ENCODE data around the gene PLA2G2F.

PLA2G2F gene, protein sequence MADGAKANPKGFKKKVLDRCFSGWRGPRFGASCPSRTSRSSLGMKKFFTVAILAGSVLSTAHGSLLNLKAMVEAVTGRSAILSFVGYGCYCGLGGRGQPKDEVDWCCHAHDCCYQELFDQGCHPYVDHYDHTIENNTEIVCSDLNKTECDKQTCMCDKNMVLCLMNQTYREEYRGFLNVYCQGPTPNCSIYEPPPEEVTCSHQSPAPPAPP

DNA sequence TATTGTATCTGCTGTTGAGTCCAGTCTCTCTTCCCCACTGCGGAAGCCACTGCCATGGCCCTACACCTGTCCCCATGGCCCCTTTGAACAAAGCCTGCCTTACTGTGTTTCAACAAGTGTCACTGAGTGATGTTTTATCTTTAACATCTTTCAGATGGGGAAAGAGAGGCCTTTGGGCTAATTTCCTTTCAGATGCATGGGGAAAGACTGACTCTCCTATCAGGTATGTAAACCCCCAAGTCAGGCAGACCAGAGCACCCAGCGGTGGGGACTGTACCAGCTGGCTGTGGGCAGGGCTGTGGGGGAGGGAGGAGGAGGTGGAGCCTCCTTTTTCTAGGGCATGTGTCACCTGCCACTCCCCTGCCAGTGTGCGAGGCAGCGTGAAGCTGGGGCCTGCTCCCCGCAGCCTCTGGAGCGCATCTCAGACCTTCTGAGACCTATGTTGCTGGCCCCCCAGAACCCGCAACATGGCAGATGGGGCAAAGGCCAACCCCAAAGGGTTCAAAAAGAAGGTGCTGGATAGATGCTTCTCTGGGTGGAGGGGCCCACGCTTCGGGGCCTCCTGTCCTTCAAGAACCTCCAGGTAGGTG is at the start of gene PLA2G2F:
TSS of gene PLA2G2F (plus strand) at position 363 of the 590 bp plus-strand sequence. CDS start at position 468, 105 bp downstream.
- DNase-seq (ENCODE audit: low read depth): no peak

DNA sequence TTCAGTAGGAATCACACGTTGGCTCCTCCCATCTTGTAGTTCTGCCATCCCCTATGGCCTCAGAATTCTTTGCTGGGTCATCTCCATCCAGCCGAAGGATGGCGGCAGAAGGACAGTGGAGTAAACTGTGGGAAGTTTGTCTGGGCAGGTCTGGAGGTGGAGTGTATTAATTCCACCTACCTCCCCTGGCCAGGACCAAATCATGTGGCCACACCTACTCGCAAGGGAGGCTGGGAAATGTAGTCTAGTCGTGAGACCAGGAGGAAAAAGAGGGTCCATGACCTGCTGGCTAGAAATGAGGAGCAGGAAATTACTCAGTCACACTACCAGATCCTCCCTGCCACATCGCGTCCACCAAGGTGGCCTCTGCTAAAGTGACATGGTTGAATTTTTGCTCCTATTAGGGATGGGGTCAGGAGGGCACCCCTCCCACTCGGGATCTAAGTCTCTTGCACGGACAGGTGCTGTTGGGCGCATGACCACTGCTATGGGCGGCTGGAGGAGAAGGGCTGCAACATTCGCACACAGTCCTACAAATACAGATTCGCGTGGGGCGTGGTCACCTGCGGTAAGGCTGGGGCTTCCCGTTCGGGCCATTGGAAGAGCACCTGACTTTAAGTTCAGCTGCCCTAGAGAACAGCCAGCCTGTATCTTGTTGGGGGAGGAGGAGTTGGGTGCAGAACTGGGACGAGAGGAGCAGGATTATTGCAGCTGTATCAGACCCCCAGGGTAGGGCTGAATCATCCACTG is 49.6 kb upstream of the PLA2G2F start:
- DNase-seq (ENCODE audit: low read depth): no peak

DNA sequence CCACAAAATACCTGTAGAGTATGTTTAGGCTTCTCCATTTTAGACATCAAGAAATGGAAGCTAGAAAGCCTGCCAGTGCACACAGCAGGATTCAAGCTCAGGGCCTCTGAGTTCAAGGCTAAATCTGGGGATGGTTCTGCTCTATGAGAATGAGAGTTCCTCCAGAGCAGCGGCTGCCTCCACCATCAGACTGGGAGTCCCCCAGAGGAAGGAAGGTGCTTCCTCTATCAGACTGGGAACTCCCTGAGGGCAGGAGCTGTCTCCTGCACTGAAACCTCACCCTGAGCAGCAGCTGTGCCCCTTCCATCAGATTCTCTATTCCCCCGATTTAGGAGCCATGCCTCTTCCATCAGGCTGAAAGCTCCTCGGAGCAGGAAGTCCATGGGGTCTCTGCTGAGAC is 49.0 kb upstream of the PLA2G2F start:
- DNase-seq (ENCODE audit: low read depth): no peak

DNA sequence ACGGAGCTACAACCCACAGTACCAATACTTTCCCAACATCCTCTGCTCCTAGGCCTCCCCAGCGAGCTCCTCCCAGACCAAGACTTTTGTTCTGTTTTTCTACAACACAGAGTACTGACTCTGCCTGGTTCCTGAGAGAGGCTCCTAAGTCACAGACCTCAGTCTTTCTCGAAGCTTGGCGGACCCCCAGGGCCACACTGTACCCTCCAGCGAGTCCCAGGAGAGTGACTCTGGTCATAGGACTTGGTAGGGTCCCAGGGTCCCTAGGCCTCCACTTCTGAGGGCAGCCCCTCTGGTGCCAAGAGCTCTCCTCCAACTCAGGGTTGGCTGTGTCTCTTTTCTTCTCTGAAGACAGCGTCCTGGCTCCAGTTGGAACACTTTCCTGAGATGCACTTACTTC is 48.5 kb upstream of the PLA2G2F start:
- DNase-seq (ENCODE audit: low read depth): no peak

DNA sequence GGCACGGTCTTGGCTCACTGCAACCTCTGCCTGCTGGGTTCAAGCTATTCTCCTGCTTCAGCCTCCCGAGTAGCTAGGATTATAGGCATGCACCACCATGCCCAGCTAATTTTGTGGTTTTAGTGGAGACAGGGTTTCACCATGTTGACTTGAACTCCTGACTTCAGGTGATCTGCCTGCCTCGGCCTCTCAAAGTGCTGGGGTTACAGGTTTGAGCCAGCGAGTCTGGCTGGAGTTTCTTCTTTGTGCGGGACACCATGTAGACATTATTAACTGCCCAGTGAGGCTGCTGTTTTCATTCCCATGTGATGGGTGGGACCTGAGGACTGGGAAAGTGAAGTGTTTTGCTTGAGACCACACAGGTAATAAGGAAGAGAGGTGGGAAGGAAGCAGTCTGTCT is 45.8 kb upstream of the PLA2G2F start:
- no peak for DNase-seq (ENCODE audit: low read depth)

DNA sequence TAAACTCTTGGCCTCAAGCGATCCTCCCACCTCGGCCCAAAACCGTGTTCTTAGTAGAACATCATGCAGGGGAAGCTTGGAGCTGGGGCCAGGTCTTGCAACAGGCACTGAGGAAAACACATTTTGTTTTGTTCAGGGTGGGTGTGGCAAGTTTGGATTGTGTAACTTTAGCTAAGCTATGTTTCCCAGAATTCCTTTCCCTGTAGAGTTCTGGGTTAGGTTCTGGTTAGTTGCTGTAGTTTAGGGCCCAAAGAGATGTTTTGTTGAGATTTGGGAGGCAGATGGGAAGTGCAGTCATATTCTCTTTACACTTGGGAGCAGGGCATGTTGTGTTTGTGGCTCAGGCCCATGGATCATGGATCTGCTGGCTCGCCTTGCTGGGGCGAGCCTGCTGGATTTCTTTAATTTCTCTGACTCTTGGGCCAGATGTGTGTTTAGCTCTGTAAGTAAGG is 45.2 kb upstream of the PLA2G2F start:
- DNase-seq (ENCODE audit: low read depth): no peak

DNA sequence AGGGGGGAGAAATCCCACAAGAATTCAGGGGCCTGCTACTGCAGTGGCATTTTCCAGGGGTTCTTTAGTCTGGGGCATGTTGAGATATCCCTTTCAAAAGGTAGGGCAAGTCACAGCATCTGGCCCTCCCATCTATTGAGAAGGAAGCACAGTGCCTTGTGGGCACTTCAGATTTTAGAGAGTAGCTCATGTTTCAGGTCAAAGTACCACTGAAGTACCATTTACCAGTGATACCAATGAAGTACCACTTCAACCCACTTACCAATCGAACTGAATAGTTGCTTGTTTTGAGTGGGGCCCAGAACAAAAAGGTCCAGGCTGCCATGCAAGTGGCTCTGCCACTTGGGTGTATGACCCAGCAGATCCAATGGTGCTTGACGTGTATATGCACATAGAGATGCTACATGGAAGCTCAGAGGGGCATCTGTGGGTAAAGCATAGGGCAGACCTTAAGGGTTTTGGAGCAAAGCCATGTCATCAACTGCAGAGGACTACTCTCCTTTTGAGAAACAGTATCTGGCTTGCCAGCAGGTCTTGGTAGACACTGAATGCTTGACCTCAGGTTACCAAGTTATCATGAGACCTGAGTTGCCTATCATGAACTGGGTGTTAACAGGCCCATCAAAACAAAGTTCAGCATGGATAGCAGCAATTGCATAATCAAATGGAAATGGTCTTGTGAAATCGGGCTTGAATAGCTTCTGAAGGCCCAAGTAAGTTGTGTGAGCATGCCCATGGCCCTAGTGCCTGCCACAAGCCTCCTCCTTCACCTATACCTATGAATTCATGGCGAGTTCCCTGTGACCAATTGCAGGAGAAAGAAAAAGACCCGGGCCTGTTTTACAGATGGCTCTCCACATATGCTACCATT is 43.3 kb upstream of the PLA2G2F start:
- no peak for DNase-seq (ENCODE audit: low read depth)

DNA sequence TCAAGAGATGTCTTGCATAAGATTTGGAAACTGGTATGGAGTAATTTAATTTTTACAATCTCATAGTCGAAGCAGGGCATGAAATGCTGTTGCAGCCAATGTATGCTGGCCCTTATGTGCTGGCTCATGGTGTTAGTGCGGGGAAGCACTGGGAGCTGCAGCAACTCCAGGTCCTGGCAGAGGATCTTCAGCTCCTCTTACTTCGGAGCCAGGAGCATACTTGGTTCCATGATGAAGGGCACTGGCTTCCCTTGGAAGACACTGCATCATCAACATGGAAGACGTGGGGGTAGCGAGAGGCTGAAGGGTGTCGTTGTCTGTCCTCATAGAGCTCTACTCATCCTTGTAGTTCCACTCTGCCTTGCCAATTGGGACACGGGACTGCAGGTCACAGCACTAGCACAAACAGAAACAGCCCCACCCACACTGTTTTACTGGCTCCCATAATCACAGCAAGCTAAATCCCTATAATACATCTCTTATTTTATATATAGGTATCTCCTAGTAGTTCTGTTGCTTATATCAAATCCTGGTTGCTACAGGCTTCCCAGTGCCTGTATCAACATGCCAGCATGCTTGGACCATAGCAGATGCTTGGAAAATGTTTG is 42.2 kb upstream of the PLA2G2F start:
- no peak for DNase-seq (ENCODE audit: low read depth)

DNA sequence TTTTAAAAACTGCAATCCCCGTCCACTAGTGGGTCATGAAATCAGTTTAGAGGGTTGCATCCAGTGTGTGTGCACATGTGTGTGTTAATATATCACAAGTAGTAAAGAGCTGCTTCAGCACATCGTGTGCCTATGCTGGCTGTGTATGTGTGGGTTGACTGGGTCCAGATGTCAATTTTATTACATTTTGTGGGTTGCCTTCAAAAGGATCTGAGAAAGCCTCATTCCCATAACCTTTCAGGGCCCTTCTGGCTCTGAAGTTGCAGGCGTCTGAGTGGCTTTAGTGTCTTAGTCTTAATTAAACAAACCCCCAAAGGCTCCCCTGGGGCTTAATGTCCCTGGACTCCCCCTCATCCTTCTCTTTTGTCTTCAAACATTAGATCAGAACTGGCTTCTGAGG is 39.6 kb upstream of the PLA2G2F start:
- no peak for DNase-seq (ENCODE audit: low read depth)

DNA sequence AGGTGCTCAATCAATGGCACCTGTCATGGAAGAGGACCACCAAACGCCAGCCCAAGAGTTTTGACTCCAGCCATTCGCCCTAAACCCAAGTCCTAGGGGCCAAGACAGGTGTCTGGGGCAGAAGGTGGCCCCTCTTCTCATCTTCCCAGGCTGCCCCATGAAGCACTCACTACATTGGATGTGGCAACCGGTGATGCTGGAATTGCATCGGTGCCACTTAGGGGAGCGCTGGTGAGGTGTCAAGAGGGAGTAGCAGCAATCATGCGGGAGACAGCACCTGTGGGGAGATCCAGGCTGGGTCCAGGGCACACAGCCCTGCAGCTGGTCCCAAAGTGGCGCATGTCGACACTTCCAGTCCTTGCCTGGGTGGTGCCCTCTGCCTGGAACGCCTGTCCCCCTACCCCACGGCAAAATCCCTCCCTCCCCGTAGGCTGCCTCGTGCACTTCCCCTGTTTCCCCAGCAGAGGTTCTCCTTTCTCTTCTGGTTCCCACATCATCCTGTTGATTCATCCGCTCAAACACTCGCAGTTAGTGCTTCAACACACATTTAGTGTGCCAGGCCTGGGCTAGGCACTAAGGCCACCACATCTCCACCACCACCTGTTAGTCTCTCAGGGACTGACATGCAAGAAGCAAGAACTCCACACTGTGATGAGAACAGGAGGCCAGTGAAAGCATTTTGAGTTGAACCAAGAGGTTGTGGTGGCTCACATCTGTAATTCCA is 38.3 kb upstream of the PLA2G2F start:
- DNase-seq (ENCODE audit: low read depth): peak; percentile 14

DNA sequence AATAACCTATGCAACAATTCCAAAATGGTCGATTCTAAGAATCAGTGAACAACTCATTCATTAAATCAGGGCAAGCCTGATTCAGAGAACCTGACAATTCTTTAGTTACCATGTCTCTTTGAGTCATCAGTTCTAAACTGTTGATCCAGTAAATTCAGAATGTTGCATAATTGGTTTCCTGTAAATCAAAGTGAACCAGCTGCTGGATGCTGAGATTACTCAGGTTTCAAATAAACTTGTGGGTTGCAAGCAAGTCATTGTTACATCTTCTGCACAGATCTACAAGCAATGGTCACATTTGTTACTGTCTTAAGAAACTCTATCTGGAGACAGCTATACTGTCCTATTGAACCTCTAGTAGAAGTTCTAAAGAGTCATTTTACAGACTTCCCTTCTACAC is 36.2 kb upstream of the PLA2G2F start:
- DNase-seq (ENCODE audit: low read depth): peak; percentile 42

DNA sequence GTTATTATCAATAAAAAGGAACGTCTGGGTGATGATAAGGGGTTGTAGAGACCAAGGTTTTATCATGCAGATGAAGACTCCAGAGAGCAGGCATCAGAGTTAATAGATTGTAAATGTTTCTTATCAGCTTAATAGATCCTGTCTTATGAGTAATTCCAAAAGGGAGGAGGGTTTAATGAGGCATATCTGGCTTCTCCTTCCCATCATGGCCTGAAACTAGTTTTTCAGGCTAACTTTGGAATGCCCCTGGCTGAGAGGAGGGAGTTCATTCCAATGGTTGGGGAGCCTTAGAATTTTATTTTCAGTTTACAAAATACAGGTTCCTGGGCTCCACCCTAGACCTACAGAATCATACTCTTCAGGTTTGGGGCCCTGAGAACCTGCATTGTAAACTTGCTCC is 33.3 kb upstream of the PLA2G2F start:
- no peak for DNase-seq (ENCODE audit: low read depth)

DNA sequence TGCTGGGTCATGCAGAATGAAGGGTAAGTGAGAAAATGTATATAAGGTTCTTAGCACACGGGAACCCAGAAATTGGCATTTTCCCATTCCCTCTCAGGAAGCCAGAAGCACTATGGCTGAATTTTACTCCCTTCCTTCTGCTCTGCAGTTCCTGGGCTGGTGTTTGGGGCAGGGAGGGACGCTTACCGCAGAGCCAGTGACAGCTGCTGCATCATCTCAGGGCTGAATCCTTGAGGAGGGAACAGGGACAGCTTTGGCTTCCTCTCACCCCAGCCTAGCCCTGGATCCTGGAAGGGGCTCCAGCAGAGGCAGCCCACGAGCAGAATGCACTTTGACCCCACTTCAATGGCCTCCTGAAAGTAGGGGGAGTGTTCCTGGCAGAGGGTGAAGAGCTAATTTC is 31.8 kb upstream of the PLA2G2F start:
- DNase-seq (ENCODE audit: low read depth): no peak

DNA sequence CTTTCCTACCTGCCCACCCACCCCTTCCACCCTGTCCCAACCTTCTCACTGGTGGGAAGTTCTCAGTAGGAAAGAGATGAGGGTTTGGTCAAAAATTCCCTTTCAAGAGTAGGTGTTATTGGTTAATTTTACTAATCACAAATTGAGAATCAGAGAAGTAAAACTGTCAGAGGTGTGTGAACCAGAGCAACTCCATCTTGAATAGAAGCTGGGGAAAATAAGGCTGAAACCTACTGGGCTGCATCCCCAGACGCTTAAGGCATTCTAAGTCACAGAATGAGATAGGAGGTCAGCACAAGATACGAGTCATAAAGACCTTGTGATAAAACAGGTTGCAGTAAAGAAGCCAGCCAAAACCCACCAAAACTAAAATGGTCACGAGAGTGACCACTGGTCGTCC is 31.3 kb upstream of the PLA2G2F start:
- DNase-seq (ENCODE audit: low read depth): no peak

DNA sequence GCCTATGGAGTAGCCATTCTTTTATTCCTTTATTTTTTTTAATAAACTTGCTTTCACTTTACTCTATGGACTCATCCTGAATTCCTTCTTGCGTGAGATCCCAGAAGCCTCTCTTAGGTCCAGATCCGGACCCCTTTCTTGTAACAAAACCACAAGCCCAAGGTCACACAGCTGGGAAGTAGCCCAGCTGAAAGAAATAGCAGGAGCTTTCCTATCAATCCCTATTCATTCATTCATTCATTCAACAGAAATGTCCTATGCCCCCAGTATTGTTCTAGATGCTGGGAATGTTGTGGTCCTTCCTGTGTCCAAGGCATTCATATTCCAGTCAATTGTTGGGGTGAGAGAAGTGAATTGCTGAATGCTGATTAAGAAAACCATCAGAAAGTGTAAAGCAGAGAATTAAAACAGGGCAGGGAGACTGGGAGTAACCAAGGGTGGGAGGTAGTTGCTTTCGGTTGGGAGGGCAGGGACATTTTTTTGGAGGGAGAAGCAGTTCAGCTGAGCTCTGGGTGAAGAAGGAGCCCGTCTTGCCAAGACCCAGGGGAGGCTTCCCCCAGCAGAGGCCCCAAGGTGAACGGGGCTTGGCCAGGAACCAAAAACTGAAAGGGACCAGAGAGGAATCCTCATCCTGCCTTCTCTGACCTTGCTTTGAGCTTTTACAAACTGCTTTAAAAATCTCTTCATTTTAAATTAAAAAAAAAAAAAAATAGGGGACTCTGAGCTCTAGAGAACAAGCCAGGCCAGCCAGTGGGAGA is 30.6 kb upstream of the PLA2G2F start:
- DNase-seq (ENCODE audit: low read depth): no peak

DNA sequence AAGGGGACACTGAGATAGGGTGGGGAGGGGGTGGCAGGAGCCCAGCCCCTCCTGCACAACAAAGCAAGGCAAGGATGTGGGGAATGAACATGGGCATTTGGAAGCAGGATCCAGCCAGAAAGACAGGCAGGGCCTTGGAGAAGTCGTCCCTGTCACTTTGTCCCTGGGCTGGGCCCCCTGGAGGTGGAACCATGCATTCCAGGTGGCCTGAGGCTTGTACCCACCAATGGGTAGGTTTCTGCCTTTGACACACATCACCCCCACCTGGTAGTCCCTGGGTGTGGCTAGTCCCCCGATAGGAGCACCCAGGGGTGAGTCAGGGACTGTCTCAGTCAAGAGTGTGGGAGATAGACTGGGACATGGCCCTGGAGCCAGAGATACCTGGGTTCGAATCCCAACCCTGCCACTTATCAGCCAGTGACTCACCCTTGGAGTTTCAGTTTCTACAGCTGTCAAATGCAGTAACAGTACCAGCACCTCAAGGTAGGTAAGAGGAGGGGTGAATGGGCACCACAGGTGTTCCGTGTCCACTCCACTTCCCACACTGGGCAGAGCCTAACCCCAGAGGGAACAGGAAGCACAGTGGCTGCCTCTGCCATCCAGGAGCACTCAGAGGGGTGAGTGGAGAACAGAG is 29.8 kb upstream of the PLA2G2F start:
- no peak for DNase-seq (ENCODE audit: low read depth)

DNA sequence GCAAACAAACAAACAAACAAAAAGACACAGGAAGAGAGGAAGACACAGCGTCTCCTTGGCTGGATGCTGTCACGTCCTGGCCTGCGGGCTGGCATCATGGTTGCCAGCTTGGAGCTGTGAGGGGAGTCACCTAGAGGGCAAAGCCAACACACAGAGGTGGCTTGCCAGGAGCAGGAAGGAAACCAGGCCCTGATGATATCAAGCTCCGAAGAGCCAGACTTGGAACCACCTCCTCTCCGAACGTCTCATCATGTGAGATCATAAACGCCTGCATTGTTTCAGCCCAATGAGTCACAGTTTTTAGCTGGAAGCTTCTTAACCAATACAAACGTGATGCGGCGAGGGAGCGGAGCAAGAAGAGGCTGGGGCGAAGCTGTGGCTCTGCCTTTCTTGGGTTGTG is 28.4 kb upstream of the PLA2G2F start:
- DNase-seq (ENCODE audit: low read depth): peak; percentile 15

DNA sequence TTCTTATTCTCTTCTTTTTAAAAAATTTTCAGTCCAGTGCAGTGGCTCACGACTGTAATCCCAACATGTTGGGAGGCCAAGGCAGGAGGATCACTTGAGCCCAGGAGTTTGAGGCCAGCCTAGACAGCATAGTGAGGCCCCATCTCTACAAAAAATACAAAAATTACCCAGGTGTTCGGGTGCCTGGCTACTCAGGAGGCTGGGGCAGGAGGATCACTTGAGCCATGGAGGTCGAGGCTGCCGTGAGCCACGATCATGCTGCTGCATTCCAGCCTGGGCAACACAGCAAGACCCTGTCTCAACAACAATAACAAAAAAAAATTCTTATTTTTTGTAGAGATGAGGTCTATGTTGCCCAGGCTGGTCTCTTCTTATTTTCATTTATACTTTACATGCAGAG is 27.7 kb upstream of the PLA2G2F start:
- no peak for DNase-seq (ENCODE audit: low read depth)

DNA sequence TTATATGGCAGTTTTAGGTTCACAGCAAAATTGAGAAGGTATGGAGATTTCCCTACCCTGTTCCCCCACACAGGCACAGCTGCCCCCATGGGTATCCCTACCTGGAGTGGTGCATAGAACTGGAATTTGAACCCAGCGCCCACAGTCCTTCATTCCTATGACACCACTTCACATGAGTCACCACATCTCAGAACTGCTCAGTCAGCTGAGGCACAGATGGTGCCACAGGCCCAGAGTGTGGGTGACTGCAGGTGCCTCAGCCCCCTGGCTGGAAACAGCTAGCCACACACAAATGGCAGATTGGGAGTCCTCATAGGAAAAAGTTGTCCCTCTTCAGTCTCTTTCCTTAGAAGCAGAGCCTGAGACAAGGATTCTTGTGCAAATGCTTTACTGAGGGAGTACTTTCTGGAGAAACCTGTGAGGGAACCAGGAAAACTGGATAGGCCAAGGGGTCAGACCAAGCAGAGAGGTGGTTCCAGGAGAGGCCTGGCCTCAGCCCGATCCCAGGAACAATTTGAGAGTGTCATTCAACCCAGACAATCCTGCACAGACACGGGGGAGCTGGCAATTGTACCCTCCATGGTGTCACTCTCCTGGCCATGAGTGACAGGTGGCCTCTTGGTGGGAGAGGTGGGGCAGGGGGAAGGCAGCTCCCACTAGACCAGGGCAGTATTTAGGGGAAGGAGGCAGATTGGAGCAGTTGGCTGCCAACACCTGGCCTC is 26.7 kb upstream of the PLA2G2F start:
- DNase-seq (ENCODE audit: low read depth): no peak
